ENCODE data around the gene TOX2.

TOX2 gene

DNA sequence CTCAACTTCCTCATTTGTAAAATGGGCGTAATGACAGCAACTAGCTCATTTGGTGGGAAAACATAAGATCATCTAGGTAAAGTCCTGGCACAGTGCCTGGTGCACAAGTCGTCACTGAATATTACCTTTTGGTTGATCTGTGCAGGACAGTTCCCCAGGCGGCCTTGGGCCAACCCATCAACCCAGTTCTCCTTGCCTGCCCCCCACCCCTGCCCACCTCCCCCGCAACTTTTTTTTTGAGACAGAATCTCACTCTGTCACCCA lies 173.1 kb downstream of the TOX2 start:
- no peaks in the 10 kb centered on the region for H3K9me3 ChIP-seq (ENCODE audit: control insufficient read depth, insufficient read depth, low read depth, low read length)
- no peak overlapping the region for H3K4me3 ChIP-seq (ENCODE audit: low read depth, low read length)
- POLR2A ChIA-PET, result no interaction called here
- H3K36me3 ChIP-seq (ENCODE audit: control insufficient read depth in 2 of 2, insufficient read depth in 1 of 2, low read length in 2 of 2), result no peaks in the 10 kb centered on the region
- CTCF ChIA-PET, result interaction anchor here (0.6 kb wide), 1 partner anchor 337 kb away, joined by 3 read pairs; no protein-coding TSS in a partner anchor
- no peaks in the 10 kb centered on the region for H3K4me1 ChIP-seq (ENCODE audit: control insufficient read depth, insufficient read depth, low read length)
- TF ChIP-seq ZNF654 (tag by site-specific recombination; IDR thresholded peaks at IDR 0.05; ENCODE audit: low read depth) (no peak), RBAK (tag by site-specific recombination; IDR thresholded peaks at IDR 0.05) (no peak), HOXA7 (CRISPR knock-in tag; IDR thresholded peaks at IDR 0.05; ENCODE audit: borderline replicate concordance) (no peak), GFI1B (tag by site-specific recombination; IDR thresholded peaks at IDR 0.05) (no peak), ZNF292 (tag by site-specific recombination; IDR thresholded peaks at IDR 0.05; ENCODE audit: borderline replicate concordance, low read depth) (no peak), SCRT2 (tag by site-specific recombination; IDR thresholded peaks at IDR 0.05) (no peak), ZNF530 (tag by site-specific recombination; IDR thresholded peaks at IDR 0.05; ENCODE audit: low read depth) (no peak), ZNF112 (tag by site-specific recombination; IDR thresholded peaks at IDR 0.05) (no peak), ZFHX2 (tag by site-specific recombination; conservative IDR thresholded peaks at IDR 0.05) (no peak), ZNF155 (tag by site-specific recombination; IDR thresholded peaks at IDR 0.05) (no peak), ZNF416 (tag by site-specific recombination; IDR thresholded peaks at IDR 0.05) (no peak), ZNF600 (tag by site-specific recombination; IDR thresholded peaks at IDR 0.05) (no peak), ZSCAN16 (tag by site-specific recombination; IDR thresholded peaks at IDR 0.05) (no peak), EGR2 (tag by site-specific recombination; IDR thresholded peaks at IDR 0.05; ENCODE audit: low read depth) (no peak), GLI4 (tag by site-specific recombination; IDR thresholded peaks at IDR 0.05) (no peak), ZSCAN23 (tag by site-specific recombination; IDR thresholded peaks at IDR 0.05) (no peak)
- TF ChIP-seq, protein P1, sequence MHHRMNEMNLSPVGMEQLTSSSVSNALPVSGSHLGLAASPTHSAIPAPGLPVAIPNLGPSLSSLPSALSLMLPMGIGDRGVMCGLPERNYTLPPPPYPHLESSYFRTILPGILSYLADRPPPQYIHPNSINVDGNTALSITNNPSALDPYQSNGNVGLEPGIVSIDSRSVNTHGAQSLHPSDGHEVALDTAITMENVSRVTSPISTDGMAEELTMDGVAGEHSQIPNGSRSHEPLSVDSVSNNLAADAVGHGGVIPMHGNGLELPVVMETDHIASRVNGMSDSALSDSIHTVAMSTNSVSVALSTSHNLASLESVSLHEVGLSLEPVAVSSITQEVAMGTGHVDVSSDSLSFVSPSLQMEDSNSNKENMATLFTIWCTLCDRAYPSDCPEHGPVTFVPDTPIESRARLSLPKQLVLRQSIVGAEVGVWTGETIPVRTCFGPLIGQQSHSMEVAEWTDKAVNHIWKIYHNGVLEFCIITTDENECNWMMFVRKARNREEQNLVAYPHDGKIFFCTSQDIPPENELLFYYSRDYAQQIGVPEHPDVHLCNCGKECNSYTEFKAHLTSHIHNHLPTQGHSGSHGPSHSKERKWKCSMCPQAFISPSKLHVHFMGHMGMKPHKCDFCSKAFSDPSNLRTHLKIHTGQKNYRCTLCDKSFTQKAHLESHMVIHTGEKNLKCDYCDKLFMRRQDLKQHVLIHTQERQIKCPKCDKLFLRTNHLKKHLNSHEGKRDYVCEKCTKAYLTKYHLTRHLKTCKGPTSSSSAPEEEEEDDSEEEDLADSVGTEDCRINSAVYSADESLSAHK (tag by site-specific recombination; IDR thresholded peaks at IDR 0.05), result no peak
- TF ChIP-seq, protein P2, sequence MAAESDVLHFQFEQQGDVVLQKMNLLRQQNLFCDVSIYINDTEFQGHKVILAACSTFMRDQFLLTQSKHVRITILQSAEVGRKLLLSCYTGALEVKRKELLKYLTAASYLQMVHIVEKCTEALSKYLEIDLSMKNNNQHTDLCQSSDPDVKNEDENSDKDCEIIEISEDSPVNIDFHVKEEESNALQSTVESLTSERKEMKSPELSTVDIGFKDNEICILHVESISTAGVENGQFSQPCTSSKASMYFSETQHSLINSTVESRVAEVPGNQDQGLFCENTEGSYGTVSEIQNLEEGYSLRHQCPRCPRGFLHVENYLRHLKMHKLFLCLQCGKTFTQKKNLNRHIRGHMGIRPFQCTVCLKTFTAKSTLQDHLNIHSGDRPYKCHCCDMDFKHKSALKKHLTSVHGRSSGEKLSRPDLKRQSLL (tag by site-specific recombination; IDR thresholded peaks at IDR 0.05), result no peak
- TF ChIP-seq, protein P3, sequence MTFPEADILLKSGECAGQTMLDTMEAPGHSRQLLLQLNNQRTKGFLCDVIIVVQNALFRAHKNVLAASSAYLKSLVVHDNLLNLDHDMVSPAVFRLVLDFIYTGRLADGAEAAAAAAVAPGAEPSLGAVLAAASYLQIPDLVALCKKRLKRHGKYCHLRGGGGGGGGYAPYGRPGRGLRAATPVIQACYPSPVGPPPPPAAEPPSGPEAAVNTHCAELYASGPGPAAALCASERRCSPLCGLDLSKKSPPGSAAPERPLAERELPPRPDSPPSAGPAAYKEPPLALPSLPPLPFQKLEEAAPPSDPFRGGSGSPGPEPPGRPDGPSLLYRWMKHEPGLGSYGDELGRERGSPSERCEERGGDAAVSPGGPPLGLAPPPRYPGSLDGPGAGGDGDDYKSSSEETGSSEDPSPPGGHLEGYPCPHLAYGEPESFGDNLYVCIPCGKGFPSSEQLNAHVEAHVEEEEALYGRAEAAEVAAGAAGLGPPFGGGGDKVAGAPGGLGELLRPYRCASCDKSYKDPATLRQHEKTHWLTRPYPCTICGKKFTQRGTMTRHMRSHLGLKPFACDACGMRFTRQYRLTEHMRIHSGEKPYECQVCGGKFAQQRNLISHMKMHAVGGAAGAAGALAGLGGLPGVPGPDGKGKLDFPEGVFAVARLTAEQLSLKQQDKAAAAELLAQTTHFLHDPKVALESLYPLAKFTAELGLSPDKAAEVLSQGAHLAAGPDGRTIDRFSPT (tag by site-specific recombination; IDR thresholded peaks at IDR 0.05), result no peak
- TF ChIP-seq, protein P4, sequence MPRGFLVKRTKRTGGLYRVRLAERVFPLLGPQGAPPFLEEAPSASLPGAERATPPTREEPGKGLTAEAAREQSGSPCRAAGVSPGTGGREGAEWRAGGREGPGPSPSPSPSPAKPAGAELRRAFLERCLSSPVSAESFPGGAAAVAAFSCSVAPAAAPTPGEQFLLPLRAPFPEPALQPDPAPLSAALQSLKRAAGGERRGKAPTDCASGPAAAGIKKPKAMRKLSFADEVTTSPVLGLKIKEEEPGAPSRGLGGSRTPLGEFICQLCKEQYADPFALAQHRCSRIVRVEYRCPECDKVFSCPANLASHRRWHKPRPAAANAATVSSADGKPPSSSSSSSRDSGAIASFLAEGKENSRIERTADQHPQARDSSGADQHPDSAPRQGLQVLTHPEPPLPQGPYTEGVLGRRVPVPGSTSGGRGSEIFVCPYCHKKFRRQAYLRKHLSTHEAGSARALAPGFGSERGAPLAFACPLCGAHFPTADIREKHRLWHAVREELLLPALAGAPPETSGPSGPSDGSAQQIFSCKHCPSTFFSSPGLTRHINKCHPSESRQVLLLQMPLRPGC (tag by site-specific recombination; IDR thresholded peaks at IDR 0.05), result no peak
- no peak overlapping the region for H3K27ac ChIP-seq (ENCODE audit: extremely low read depth, low read depth, low read length)

All from HEK293 (cell line).